ENCODE data around the gene RHOU.
"Not testable (repeated sequence)": the region's sequence is repeated elsewhere in the genome, so short reads cannot be mapped to it uniquely, and the experiment has no call there.

RHOU gene

GRCh38 chr1:228763561-228763960 is 28.3 kb downstream of the RHOU start:
- DNase-seq, result no peak

DNA sequence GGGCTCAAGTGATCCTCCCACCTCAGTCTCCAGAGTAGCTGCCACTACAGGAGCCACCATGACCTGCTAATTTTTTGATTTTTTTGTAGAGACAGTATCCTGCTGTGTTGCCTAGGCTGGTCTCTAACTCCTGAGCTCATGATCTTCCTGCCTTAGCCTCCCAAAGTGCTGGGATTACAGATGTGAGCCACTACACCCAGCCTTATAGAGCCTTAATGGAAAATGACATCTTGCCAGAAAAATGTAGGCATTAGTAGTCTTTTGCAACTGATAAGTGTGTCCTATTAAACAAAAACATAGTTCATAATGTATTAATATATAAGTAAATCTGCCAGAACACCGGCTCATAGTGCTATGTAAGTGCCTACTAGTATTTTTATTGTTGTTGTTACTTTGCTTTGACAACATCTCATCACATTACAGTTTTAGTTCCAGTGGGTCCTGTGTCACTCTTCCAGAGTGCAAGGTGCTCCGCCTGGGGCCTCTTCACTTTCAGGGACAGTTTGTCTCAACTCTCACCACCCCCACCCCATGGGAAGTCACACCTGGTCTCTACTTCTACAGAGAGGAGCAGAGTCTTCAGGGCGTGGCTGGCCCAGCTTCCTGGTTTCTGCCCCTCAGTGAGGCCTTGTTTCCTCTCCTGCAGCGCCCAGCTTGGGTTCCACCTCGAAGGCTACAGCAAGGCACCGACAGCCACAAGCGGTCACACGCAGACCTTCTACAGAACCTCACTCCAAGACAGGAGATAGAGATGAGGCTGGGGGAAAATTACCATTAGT is 30.1 kb downstream of the RHOU start:
- DNase-seq, result no peak

DNA sequence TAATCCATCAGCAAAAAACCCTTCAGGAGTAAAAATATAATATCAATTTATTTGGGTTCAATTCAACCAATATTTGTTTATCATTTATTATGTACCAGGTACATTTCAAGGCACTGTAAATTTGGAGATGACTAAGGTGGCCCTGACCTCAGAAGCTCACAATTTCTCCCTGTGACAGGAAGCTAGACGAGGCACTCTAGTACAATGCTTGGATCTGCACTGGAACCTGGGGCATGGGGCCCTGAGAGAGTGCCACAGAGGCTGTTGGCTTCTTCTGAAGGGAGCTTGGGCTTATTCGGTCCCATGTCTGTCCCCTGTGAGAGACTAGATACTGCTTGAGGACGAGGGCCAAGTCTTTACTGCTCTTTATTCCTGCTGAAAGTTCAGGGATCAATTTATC is 31.5 kb downstream of the RHOU start:
- no peak for DNase-seq

- DNase-seq, result no peak
Measured at GRCh38 chr1:228767636-228768354, 32.5 kb downstream of the RHOU start.

DNA sequence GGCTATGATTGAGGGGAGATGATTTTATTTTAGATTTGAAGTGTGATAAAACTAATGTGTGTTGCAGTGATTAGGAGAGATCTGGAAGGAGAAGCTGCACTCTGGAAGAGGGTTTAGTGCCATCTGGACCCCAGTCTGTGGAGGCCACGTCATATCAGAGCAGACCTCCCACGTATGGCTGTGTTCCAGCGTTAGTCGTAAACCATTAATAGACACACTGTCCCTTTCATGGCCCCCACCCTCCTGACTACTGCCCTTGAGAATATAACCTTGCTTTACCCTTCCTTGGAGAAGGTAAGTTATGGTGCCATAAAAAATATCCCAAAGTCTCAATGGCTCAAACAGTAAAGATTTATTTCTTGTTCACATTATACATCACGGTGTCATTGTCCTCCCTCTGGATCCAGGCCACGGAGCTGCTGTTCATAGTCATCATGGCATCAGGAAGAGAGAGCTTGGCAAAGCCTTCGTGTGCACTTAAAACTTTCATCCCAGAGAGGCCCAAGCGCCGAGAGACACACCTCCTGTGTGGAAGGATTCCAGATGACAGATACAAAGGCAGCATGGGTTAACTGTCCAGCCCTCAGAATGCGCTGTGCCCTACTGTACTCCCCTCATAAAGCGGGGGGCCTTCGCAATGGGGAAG is 33.2 kb downstream of the RHOU start:
- DNase-seq, result no peak

- no peak for DNase-seq
Measured at GRCh38 chr1:228770779-228771223, 35.5 kb downstream of the RHOU start.

- DNase-seq, result no peak
Measured at GRCh38 chr1:228772516-228773212, 37.4 kb downstream of the RHOU start.

- not testable (repeated sequence) for DNase-seq
Measured at GRCh38 chr1:228775946-228776345, 40.7 kb downstream of the RHOU start.

DNA sequence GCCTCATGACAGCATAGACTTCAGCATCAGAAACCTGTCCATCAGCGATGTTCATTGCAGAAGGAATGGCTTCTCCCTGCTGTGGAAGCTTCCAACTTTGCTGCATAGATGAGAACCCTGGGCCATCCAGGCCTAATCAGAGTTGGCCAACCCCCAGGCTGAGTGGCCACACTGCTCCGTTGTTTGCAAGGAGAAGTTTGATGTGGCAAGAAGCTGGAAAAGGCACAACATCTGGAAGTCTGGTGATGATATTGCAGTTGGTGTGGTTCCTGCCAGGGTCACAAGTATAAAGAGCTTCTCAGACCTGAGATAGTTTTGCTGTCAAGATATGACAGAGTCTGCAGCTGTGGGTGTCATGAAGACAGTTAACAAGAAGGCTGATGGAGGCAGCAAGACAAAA is 41.2 kb downstream of the RHOU start:
- DNase-seq, result no peak

DNA sequence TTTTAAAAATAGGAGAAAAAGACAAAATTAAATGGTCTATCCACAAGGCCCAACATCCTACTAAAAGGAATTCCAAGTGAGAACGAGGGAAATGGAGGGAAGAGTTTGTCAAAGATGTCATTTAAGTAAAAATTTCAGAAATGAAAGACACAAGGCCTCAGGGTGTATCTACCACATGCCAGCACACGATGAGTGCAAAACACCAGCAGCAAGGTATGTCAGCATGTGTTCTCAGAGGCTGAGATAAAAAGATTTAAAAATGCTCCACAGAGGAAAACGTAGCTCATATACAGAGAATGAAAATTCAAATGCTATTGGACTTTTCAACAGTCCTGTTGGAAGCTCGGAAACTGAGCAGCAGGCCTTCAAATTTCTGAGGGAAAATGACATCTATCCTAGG is 42.0 kb downstream of the RHOU start:
- DNase-seq, result no peak

DNA sequence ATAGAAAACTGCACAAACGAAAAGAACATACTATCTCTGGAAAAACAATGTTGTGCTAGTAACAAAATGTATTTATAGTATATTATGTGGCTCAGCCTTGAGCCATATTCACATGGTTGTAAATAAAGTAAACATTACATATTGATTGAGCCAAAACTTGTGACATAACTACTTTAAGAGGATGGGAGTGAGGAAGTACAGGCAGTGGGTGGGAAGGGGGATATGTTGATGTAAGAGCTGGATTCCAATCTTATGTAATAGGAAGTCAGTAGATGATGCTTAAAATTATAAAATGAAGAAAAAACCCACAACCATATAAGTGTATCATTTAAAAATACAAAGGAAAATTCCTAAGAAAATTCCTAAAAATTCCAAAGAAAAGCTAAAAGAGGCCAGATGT is 42.7 kb downstream of the RHOU start:
- DNase-seq, result no peak

- no peak for DNase-seq
Measured at GRCh38 chr1:228778466-228778865, 43.2 kb downstream of the RHOU start.

DNA sequence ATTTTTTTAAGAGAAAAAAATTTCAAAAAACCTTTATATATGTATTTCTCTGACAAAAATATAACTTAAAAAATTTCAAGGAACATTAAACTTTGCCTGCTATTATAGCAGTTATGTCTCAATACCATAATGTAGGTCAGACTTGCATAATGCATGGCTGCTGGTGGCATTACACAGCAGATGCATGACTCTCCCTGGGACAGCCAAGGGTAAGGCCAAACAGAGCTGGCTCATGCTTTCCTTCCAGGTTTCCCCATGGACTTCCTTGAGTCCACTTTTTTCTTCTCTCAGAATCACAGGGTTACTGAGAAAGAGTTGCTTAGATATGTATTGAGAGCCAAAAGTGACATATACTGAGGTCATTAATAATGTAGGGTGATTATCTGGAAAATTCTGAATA is 43.7 kb downstream of the RHOU start:
- peak; percentile 47 for DNase-seq

DNA sequence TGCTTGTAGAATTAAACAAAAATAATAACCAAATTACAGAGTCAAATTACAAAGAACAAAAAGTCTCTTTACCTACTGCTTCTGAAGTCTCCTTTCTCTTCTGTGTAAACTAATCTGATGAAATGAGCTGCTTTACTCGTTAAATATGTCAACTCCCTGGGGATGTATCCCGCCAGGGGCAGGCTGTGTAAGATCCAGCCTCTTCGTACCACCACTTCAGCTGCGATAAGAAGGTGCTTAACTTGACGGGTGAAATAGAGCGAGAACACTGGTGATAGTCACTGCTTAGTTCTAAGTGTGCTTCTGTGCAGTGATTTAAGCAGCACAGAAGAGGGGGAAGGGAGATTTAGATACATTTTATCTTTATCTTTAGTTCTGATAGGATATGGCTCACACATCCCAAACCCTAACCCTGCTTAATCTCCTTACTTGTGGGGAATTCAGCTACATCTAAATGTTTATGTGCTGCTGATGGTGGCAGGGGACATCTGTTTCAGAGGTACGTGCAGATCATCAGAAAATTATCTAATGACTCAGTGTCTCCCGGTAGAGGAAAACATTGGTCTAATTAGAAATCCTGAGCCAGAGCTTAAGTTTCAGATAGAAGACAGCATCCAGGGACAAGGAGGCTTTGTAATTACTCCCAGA is 46.0 kb downstream of the RHOU start:
- no peak for DNase-seq

DNA sequence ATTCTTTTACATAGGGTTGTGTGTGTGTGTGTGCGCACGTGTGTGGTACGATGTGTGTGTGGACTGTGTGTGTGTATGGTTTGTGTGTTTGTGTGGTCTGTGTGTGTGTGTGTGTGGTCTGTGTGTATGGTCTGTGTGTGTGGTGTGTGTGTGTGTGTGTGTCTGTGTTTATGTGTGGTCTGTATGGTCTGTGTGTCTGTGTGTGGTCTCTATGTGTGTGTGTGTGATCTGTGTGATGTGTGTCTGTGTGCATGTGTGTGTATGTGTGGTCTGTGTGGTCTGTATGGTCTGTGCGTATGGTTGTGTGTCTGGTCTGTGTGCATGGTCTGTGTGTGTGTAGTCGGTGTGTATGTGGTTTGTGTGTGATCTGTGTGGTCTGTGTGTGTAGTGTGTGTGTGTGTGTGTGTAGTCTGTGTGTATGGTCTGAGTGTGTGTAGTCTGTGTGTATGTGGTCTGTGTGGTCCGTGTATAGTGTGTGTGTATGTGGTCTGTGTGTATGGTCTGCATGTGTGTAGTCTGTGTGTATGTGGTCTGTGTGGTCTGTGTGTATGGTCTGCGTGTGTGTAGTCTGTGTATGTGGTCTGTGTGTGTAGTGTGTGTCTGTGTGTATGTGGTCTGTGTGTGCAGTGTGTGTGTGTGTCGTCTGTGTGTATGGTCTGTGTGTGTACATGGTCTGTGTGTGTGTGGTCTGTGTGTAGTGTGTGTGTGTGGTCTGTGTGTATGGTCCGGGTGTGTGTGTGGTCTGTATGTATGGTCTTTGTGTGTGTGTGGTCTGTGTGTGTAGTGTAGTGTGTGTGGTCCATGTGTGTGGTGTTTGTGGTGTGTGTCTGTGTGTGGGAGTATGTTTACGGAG is 46.8 kb downstream of the RHOU start:
- DNase-seq, result no peak

- DNase-seq, result no peak
Measured at GRCh38 chr1:228782662-228783417, 47.6 kb downstream of the RHOU start.

- DNase-seq, result no peak
Measured at GRCh38 chr1:228783418-228784040, 48.2 kb downstream of the RHOU start.

- DNase-seq, result no peak
Measured at GRCh38 chr1:228784181-228784580, 48.9 kb downstream of the RHOU start.

DNA sequence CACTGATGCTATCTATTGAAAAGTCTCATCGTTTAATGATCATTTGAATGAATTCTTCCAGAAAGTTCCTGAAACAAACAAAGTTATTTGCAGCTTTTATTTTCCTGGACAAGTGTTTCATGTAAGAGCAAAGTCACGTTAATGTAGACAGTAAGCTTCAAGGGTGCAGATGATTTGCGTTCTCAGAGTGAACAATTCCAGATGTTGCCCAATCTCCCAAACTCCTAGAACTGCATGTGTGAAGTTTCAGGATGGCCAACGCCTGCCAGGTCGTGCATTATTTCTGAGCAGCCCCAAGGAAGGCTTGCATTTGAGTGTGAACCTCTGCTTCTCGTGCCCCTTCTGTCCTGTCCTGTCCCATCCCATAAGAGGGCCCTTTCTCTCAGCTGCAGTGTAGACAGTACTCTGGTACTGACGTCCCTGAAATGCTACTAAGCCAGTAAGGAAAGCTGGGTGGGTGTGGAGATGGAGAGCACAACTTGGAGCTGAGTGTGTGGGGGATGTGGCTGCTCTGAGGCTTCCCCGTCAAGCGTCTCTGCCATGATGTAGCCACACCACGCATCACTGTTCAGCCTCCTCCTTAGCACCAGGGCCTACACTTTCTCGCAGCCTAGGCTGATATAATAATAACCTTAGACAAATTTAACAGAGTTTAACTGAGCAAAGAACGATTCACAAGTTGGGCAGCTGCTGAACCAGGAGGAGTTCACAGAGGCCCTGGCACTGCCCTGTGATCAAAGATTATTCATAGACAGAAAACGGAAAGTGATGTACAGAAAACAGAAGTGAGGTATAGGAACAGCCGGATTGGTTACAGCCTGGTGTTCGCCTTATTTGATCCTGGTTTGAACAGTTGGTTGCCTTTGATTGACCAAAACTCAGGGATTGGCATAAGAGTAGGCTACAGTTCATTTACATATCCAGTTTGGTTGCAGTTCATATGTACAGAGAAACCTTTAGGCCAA is 50.4 kb downstream of the RHOU start:
- peak; percentile 51 for DNase-seq

Measured in MV-4-11 (cell line).